NCI-H524 treated with DMSO at 0.1 percent for 48 hours (cell line): Measurements from ENCODE around the gene PDE7B.

ENCODE experiments used
- DNase-seq: peaks from one replicate; lab custom pipeline; 2025; lab: John Stamatoyannopoulos, UW

Gene PDE7B

DNA sequence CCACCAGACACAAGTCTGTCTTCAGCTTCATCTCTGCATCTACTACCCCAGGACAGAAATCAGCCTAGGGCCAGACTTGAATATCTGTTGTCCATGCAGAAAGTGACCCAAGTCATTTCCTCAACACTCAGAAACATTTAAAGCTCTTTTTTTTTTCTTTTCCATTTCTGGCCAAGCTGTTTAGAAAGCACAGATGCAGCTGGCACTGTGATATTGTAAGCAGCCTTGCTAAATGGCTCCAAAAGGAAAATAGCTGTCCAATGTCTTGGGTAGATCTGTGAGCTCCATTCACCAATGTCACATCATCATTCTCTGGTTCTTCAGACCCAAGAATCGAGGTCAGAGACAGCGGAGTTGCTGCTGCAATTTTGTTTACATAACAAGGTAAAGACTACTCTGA is 174.2 kb downstream of the PDE7B start:
- DNase-seq, result no peak

DNA sequence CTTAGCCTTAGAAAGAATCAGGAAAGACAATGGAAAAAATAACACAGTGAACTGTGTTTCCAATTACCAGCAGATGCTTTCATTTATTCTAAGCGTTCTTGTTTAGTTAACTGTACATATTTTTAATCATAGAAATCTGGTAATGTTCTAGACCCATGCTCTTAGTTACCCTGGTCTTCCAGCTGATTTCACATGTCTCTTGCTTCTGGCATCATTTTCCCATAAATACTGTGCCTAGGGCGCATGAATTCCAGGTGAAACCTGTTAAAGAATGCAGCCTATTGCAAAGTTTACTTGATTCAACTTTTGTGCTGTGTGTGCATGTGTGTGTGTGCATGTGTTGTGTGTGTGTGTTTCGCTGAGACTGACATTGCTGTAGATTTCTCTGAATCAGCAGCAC is 178.6 kb downstream of the PDE7B start:
- DNase-seq, result no peak

DNA sequence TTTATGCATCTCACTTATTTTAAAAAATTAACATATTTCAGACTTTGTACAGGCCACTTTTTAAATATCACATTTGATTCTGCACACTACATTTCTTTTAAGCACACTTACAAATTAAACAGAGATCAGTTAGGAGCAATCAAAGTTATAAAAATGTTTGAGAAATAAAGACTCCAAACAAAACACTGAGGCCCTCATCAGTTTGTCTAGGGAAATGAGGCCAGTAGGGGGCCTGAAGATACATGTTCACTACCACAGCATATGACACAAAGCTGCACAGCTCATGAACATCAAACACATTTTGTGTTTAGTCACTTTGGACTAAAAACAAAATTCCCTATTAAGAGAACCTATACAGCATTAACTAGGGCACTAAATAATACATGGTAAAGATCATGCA is 180.5 kb downstream of the PDE7B start:
- no peak for DNase-seq

DNA sequence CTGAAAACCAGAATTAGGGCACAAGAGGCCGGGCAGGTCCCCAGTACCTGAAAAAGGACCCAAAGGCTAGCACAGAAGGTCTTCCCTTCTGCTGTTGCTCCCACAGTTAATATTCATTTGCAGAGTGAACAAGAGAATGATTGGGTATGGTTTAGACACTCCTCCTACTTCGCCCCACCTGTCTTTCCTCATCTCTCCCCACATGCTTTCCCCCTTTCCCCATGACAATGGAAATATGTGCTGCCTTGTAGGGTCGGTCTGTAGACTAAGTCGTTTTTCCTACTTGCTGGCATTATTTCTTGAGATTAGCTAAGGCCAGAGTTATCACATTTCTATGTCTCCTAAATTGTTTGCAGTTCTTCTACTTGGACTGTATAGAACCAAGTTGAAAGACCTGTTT is 181.9 kb downstream of the PDE7B start:
- DNase-seq, result no peak

GRCh38 chr6:136034422-136034821 is 182.9 kb downstream of the PDE7B start:
- no peak for DNase-seq

- no peak for DNase-seq
Measured at GRCh38 chr6:136035378-136036070, 184.0 kb downstream of the PDE7B start.

- DNase-seq, result no peak
Measured at GRCh38 chr6:136036071-136036380, 184.5 kb downstream of the PDE7B start.

DNA sequence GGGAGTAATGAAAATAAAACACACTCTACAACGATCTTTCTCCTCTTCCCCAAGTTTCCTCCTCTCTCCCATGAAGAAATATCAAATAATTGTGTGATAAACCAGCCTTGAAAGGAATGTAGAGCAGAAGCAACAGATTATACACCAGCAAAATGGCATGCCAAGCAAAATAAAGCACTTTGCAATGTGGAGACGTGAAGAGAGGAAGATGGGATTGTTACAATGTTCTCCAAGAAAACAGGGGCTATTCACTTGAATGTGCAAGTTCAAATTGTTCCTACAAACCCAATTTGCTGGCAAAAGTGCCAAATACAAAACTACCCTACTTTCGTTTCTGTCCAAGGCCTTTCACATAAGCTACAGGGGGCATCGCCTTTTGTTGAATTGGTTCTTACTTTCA is 185.1 kb downstream of the PDE7B start:
- DNase-seq, result no peak

- DNase-seq, result no peak
Measured at GRCh38 chr6:136037242-136037875, 185.9 kb downstream of the PDE7B start.

DNA sequence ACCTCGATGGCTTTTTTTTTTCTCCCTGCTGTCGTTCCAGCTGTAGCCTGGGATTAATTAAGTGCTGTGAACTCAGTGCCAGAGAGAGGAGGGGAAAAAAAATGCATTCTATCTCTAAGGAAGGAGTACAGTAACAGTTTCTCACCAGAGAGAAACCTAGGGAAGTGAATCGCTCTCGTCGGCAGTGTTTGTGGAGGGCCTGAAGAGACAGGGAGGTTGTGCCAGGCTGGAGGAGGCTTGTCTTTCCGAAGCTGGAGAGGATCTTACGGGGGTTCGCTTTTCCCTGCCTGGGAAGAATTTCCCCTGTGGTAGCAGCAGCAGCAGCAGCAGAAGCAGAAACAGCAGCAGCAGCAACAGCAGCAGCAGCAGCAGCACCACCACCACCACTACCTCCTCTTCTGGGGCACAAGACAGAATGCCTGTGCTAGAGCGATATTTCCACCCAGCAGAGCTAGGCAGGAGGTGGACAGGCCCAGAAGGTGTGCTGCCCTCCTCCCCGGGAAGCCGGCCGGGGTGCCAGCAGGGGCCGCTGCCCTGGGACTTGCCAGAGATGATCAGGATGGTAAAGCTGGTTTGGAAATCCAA is 186.5 kb downstream of the PDE7B start:
- no peak for DNase-seq

- DNase-seq, result no peak
Measured at GRCh38 chr6:136038531-136038930, 187.0 kb downstream of the PDE7B start.

- DNase-seq, result no peak
Measured at GRCh38 chr6:136039185-136039584, 187.7 kb downstream of the PDE7B start.

DNA sequence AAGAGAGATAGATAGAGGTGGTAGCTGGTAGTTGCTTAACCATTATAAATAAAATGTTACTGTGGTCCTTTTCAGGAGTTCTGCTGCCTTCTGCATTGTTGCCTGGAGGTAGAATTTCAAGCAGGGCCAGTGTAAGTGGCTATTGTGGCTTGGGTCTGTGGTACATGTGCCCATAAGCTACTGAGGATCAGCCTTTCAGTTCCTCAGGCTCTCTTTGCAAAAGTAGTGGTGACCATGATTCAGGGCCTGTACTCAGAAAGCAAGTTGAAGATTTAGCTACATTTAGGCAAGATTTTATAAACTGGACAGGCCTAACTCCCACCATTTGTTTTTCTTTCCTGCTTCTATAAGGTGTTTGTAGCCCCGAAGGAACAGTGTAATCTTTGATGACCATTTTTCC is 199.0 kb downstream of the PDE7B start:
- no peak for DNase-seq

GRCh38 chr6:136051140-136051775 is 199.8 kb downstream of the PDE7B start:
- no peak for DNase-seq

DNA sequence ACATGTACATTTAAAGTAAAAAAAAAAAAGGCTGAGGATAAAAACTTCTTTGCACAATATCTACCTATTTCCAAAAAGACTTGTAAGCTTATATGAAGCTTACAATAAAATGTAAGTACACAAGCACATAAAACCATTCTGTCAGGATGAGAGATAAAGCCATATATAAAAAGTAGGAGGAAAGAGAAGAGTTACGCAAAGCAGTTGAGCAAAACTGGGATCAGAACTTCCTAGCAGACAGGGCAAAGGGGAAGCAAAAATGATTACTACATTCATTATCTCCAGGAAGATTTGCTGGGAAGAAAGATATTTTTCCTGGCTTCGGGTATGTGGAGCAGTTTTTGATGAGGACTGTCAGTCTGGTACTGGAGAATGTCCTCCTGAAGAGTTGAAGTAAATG is 200.5 kb downstream of the PDE7B start:
- no peak for DNase-seq

GRCh38 chr6:136058852-136059251 is 207.4 kb downstream of the PDE7B start:
- no peak for DNase-seq

- DNase-seq, result no peak
Measured at GRCh38 chr6:136059308-136059707, 207.8 kb downstream of the PDE7B start.

DNA sequence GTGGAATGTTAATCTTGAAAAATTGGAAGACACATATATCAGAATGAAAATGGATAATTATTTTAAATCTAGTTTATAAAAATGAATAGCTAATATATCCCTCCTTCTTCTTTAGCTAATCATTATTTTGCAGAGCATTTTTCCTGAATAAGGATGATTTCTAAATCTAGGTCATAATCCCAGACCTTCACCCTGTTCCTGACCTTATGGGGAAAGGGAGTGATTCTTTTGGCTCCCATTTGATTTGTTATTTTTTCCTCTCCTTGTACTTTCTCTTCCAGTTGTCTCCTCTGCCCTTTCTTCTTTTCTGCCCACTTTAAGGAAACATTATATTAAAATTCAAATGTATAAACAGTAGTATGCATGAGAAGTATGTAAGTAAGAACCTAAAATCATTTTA is 208.6 kb downstream of the PDE7B start:
- DNase-seq, result no peak

GRCh38 chr6:136060759-136061158 is 209.3 kb downstream of the PDE7B start:
- no peak for DNase-seq

DNA sequence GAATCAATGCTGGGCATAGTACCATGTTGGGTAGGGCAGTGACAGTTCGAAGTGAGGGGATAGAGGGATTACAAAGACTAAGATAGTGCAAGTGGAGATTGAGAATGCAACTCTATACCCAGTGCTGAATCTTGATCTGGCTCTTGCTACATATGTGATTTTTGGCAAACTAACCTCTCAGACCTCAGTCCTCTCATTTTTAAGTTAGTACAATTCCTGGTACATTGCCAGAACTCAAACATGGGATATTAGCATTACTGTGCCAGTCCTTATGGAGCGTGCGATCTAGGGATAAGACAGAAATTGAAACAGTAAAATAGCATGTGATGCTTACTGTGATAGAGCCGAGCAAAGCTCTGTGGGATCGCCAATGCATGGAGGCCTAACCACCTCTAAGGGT is 210.2 kb downstream of the PDE7B start:
- DNase-seq, result no peak

GRCh38 chr6:136063096-136063495 is 211.6 kb downstream of the PDE7B start:
- DNase-seq, result no peak

GRCh38 chr6:136066005-136066404 is 214.5 kb downstream of the PDE7B start:
- no peak for DNase-seq

DNA sequence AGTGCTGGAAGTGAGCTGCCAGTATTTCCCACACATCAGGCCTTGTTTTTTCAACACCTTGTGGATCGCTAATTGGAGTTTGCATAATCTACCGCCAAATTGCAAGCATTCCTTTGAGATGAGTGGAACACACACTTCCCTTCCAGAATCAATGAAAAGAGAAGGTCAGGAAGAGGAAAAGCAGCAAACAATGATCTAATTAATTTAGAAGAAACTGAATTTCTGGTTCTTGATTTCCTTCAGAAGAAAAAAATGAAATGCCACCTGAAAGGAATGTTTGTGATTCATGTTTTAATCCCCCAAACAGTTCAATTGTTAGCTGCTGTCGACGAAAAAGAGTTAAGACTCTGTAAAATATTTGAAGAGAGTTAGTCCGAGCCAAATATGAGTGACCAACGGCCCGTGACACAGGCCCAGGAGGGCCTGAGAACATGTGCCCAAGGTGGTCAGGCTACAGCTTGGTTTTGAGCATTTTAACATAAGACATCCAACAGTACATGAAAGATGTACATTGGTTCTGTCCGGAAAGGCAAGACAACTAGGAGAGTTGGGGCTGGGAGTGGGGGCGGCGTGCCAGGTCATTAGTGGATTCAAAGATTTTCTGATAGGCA is 216.3 kb downstream of the PDE7B start:
- no peak for DNase-seq
